ENCODE results near the gene MBP. TPM values are rescaled to one million over a fixed set of nuclear protein-coding genes. Genes with fewer than 3 reads are reported as not detected.

The MBP gene
- total and polyA plus RNA-seq, 2 donors (not counting 3 experiments of a cell fraction or from before 2014, with no cell fraction given), result 1.7 to 2.3 TPM

DNA sequence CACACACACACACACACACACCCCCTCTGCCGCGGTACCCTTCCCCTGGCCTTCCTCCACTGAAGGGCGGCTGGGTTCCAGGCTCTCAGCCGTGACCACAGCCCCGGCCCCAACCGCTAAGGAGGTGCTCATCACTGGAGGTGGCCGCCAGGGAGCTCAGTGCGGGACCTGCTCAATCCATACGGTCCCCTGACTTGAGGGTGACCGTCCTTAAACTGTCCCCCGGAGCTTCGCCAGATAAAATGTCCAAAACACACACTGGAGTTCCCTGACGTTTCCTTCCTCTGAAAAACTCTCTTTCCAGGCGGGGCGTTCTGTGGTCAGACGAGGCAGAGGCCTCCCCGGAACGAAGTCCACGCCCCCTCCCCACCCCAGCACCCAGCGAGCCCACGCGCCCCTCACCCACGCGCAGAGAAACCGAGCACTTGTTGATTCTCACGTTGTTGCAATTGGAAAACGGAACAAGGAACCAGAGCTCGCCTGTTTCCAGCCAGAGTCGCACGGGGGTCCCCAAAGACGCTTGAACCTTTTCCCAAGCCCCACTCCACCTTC is 1.4 kb downstream of the MBP start:
- DNase-seq (ENCODE audit: low read depth, low spot score) (no peak), FAIRE-seq (peak; percentile 44)
- peaks cover 13% of the 10 kb centered on the region for H3K4me1 ChIP-seq (ENCODE audit: control insufficient read depth, extremely low read depth, insufficient read depth, low read length)
- TF ChIP-seq GATA2 (IDR thresholded peaks at IDR 0.05; ENCODE audit: insufficient read depth, insufficient read length, low read depth, low read length) (no peak), JUN (IDR thresholded peaks at IDR 0.05; ENCODE audit: borderline replicate concordance, insufficient read depth, insufficient read length, low read depth) (no peak), FOS (IDR thresholded peaks at IDR 0.05; ENCODE audit: borderline replicate concordance, insufficient read depth, low read length) (no peak), MYC (IDR thresholded peaks at IDR 0.05; ENCODE audit: low read depth, low read length) (no peak), POLR2AphosphoS5 (IDR thresholded peaks at IDR 0.05; ENCODE audit: insufficient read depth, low read depth, low read length) (no peak), POLR2A (IDR thresholded peaks at IDR 0.05; ENCODE audit: low read depth, low read length) (no peak), EZH2 (IDR thresholded peaks at IDR 0.05; ENCODE audit: borderline replicate concordance, low read depth, low read length, severe bottlenecking) (no peak)
- TF ChIP-seq, protein P1, sequence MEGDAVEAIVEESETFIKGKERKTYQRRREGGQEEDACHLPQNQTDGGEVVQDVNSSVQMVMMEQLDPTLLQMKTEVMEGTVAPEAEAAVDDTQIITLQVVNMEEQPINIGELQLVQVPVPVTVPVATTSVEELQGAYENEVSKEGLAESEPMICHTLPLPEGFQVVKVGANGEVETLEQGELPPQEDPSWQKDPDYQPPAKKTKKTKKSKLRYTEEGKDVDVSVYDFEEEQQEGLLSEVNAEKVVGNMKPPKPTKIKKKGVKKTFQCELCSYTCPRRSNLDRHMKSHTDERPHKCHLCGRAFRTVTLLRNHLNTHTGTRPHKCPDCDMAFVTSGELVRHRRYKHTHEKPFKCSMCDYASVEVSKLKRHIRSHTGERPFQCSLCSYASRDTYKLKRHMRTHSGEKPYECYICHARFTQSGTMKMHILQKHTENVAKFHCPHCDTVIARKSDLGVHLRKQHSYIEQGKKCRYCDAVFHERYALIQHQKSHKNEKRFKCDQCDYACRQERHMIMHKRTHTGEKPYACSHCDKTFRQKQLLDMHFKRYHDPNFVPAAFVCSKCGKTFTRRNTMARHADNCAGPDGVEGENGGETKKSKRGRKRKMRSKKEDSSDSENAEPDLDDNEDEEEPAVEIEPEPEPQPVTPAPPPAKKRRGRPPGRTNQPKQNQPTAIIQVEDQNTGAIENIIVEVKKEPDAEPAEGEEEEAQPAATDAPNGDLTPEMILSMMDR (IDR thresholded peaks at IDR 0.05; ENCODE audit: extremely low read depth in 1 of 2, insufficient read depth in 1 of 2, low read depth in 1 of 2, low read length in 2 of 2), result no peak
- TF ChIP-seq, protein P2, sequence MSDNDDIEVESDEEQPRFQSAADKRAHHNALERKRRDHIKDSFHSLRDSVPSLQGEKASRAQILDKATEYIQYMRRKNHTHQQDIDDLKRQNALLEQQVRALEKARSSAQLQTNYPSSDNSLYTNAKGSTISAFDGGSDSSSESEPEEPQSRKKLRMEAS (IDR thresholded peaks at IDR 0.05; ENCODE audit: insufficient read depth, insufficient read length), result no peak
- ChIA-PET CTCF (interaction anchor here (0.6 to 3.2 kb wide), 6 partner anchors 10 to 81 kb away, joined by 3 to 8 read pairs (median 6); no protein-coding TSS in a partner anchor), POLR2A (no interaction called here)
- no peaks in the 10 kb centered on the region for H3K79me2 ChIP-seq (ENCODE audit: control insufficient read depth, insufficient read depth, low read length)
- BruUV-seq (replicated peaks), result no TSS peak
- H4K20me1 ChIP-seq (replicated peaks; ENCODE audit: control insufficient read depth, extremely low read depth, insufficient read depth, low read length), result no peaks in the 10 kb centered on the region
- H3K36me3 ChIP-seq (ENCODE audit: control insufficient read depth in 2 of 2, extremely low read depth in 1 of 2, insufficient read depth in 2 of 2, low read length in 2 of 2), result no peaks in the 10 kb centered on the region
- dilution Hi-C loops (cut with MboI; ENCODE audit: extremely low pct_ligation_motif_present, low sequenced_read_pairs) (no loop called here), intact Hi-C loops (cut with micrococcal nuclease) (loop anchor here (1.0 to 5.0 kb wide), 4 partner anchors 30 to 129 kb away; no protein-coding TSS in a partner anchor)
- peak overlapping the region; percentile 44 to 48 (median 46) for H3K4me3 ChIP-seq (replicated peaks in 1 of 3; ENCODE audit: insufficient read depth in 1 of 3, low read depth in 1 of 3, low read length in 3 of 3)
- peak overlapping the region; percentile 89 for H2AFZ ChIP-seq (ENCODE audit: low read depth, low read length)
- no peaks in the 10 kb centered on the region for H3K9me1 ChIP-seq (replicated peaks; ENCODE audit: control insufficient read depth, extremely low read depth, insufficient read depth, low read length)
- H3K27me3 ChIP-seq (ENCODE audit: control insufficient read depth in 2 of 2, insufficient read depth in 2 of 2, low read length in 2 of 2), result peaks cover 4 to 28% of the 10 kb centered on the region in 2 experiments
- H3K9ac ChIP-seq (replicated peaks; ENCODE audit: extremely low read depth, insufficient read depth, low read length), result peak overlapping the region; percentile 61
- H3K27ac ChIP-seq (ENCODE audit: insufficient read depth, low read depth, low read length), result no peak overlapping the region
- H3K4me2 ChIP-seq (ENCODE audit: insufficient read depth, low read length), result peak overlapping the region; percentile 69
- no peaks in the 10 kb centered on the region for H3K9me3 ChIP-seq (replicated peaks; ENCODE audit: control insufficient read depth, insufficient read depth, low read length)

Data from endothelial cell of umbilical vein (primary cell).